Measurements from ENCODE around the gene NKPD1.

- TF ChIP-seq E2F8 (IDR thresholded peaks at IDR 0.05; ENCODE audit: low read depth, partially characterized antibody) (no peak), RAD21 (IDR thresholded peaks at IDR 0.05; ENCODE audit: insufficient read depth, low read depth, low read length) (no peak), CHD2 (IDR thresholded peaks at IDR 0.05; ENCODE audit: borderline replicate concordance, low read depth, low read length) (no peak), POLR2A (IDR thresholded peaks at IDR 0.05; ENCODE audit: low read depth, low read length) (no peak), CTCF (IDR thresholded peaks at IDR 0.05 in 2 of 3, conservative IDR thresholded peaks at IDR 0.05 in 1 of 3; ENCODE audit: control insufficient read depth in 2 of 3, extremely low read depth in 1 of 3, insufficient read depth in 1 of 3, low read depth in 3 of 3, low read length in 3 of 3) (no peak), BCL11A (IDR thresholded peaks at IDR 0.05; ENCODE audit: low read depth, low read length) (no peak), GABPA (IDR thresholded peaks at IDR 0.05; ENCODE audit: low read depth) (no peak), HDAC2 (IDR thresholded peaks at IDR 0.05) (no peak)
These were observed 25.9 kb upstream of the NKPD1 start for GRCh38 chr19:45186509-45187334.
